NCI-H460 (cell line): Measurements from ENCODE around the gene TBKBP1. TPM values are rescaled to one million over a fixed set of nuclear protein-coding genes. Genes with fewer than 3 reads are reported as not detected.
"Not testable (repeated sequence)": the region's sequence is repeated elsewhere in the genome, so short reads cannot be mapped to it uniquely, and the experiment has no call there.

ENCODE experiments used
- DNase-seq: peaks from one replicate; pipeline ENCODE4 v3.0.0-alpha.2; 2016; ENCODE audit warnings: low read depth; ENCODE audit errors: extremely low read depth
- total RNA-seq: library from RNA; depleted of rRNA; stranded (reverse); fragments of >200 nt; shearing (Covaris generic); gene quantifications from 2 replicates; pipeline ENCODE4 v1.2.3, GENCODE V29; 2014

Gene TBKBP1
- total RNA-seq, 1 experiment from 2014 or later: 5.3 TPM

DNA sequence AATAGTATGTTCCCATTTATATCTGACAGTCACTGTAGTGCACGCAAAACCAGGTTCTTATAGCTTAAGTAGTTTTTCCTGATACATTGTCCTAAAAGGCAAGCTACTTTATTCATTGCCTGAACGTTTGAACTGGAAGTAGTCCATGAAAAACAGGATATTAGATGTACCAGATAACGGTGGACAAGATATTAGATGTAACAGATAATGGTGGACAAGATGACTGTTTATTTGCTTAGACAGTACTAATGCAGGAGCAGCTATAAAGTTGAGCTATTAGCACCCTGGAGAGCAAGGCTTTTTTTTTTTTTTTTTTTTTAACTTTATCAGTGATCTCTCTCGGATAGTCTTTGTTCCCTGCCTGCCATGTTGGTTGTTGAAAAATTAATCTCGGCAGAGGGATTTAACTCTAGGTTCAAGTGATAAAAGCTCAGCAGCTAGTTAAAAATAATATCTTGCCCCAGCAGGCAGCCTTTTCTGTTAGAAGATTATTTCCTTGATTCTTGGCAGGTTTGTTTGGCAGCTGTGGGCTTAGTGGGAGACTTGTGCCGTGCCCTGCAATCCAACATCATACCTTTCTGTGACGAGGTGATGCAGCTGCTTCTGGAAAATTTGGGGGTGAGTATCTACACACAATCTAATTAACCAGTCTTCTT, 17.3 kb upstream of the TBKBP1 start:
- no peak for DNase-seq

DNA sequence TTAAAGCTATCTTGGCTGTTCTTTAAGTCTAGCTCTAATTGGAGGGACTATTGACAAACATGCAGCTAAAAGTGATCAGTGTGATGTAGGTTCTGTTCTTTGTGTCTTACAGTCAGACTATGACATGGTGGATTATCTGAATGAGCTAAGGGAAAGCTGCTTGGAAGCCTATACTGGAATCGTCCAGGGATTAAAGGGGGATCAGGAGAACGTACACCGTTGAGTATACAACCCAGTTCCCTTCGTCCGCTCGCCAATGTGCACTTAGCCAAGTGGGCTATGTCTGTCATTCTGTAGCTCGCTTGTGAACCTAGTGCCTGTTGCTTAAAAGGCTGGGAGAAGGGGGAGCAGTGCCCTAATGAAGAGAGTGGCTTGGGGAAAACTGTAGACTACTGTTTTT, 15.8 kb upstream of the TBKBP1 start:
- DNase-seq: no peak

DNA sequence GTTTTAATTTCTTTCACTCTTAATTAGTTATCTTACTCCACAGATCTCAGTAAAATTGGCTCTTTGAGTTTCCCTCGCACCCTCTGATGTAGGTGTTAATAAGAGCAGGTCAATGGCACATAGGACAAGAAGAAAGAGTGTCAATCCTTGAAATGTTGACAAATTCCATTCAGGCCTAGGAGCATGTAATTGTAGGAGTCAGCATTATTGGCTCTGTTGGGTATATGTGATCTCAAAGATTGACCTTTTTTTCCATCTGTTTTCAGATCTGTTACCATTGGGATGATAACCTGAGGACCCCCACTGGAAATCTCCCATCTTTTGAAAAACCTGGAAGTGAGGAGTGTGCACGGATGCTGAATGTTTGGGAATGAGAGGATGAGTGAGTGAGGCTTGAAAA, 11.8 kb upstream of the TBKBP1 start:
- no peak for DNase-seq

DNA sequence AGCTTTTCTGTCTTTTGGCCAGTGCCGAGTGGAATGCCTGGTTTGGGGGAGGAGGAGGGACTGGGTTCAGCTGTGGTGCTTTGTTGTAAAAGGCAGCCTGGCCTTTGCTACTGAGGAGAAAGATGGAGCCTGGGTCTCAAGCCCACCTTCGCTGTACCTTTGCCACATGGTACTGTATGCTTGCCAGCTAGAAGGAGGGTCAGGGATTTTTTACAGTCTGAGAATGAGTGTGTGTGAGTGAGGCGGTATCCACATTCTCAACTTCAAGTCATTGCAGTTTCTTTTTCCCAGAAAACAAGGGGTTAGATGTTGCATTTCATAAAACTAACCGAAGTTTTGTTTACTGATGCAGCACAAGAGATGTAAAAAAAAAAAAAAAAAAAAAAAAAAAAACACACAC, 11.2 kb upstream of the TBKBP1 start:
- not testable (repeated sequence) for DNase-seq

DNA sequence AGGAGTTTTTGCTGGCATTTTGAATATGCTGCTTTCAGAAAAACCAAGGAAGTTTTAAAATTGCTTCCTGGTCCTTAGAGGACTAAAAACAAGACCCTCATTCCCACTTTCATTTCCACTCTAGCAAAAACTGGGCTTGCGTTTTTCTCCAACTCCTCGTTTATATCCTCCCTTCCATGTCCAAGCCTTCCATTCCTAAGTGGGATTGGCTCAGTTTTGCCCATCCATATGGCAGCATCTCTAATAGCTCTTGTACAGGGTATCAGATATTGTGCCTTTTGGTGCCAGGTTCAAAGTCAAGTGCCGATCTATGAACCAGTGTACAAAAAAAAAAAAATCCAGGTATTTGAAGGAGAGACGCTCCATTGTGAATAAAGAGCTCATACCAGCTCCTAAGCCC, 9.9 kb upstream of the TBKBP1 start:
- DNase-seq: no peak

DNA sequence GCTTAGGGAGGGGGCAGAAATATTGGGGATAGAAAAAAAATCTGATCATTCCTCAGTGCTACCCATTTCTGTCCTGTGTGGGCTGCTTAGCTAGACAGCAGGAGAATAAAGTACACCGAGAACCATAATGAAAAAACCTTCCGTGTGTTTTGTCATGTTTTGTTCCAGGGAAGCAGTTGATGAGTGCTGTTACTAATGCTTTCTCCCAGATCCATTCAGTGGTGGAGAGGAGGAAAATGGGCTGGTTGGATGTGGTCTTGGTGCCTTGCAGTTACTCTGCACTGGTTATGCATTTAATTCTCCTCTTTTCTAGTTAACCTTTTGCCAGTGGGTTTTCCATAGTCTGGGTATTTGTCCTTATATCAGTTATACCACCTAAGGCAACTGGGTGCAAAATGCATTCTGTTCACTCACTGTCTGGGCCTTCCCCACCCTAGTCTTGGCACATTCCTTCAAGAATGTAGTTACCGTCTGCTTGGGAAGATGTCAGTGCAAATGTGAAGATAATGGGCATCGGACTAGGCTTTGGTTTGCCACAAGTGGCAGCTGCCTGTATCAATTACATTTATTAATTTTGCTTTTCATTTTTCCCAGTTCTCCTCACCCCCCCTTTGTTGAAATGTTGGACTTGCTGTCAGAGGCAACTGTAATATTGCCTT, 9.3 kb upstream of the TBKBP1 start:
- DNase-seq: no peak

DNA sequence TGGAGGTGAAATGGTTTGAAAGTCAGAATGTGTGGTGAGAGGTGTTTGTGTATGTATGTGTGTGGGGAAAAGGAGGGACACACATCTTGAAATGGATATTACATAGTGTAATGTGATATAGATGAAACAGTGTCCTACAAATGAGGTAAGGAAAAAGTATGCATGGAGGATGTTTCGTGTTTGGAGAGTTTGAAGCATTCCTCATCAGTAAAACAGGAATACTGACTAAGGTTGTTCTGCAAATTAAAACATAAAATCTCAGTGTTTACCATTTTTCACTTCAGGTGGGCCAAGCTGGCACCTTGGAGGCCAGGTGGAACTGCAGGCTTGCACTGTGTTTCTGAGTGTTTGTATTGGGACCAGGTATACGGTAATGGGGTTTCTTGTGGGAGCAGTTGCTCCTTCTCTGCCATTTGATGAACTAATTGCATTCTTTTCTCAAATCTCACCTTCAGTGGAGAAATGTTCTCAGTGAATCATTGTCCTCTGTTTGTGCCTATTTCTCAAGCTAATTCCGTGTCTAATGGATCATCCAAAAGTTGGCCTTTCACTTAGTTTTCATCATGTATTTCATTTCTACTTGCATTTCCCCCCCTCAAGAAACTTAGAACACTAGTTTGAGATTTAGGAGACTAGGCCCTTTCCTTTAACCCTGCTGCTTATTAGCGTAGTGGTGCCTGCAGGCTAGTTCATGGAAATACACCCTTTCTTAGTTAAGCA, 8.2 kb upstream of the TBKBP1 start:
- DNase-seq: no peak

DNA sequence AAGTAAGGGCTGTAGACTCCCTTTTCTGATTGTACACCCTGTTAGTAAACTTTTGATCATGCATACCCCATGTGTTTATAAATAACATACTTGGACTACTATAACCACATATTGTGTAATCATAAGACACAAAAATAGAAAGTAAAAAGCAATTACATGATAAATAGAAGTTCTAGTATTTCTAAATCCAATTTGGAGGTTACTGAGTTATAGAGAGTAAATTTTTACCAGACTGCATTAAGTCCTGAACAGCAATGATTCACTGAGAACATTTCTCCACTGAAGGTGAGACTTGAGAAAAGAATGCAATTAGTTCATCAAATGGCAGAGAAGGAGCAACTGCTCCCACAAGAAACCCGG, 7.7 kb upstream of the TBKBP1 start:
- DNase-seq: no peak

DNA sequence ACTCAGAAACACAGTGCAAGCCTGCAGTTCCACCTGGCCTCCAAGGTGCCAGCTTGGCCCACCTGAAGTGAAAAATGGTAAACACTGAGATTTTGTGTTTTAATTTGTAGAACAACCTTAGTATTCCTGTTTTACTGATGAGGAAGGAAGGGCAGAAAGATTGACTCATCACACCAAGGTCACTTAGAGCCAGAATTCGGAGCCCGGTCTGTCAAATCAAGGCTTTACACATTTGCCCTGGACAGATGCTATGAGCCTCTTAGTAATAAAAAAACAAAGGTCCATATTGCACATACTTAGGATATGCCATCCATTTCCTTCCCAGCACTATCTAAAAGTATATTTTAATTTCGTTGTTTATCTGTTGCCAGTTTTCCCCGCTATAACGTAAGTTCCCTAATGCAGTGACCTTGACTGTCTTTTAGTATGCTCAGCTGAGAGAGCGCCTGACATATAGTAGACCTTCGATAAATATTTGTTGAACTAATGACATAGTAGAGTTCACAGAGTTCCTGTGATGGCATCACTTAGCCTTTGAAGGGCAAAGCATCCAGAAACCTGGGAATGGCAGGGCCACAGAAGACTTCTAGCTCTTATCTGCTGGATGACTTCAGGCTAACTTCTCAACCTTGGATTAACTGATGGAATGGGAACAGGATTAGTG, 7.2 kb upstream of the TBKBP1 start:
- no peak for DNase-seq

DNA sequence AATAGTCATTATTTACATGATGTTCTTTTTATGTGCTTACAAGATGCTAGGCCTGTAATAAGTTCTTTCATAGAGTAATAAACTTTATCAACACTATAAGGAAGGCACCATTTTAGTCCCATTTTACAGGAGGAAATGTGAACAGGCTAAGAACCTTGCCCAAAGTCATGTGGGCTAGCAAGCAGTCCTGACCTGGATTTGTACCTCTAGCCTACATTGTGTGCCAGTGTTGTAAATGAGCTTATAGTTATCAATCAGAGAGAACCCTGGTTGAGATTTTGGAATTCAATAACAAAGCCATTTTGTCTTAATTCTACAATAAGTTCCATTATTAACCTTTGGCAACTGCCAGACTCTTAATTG, 6.7 kb upstream of the TBKBP1 start:
- DNase-seq: no peak

DNA sequence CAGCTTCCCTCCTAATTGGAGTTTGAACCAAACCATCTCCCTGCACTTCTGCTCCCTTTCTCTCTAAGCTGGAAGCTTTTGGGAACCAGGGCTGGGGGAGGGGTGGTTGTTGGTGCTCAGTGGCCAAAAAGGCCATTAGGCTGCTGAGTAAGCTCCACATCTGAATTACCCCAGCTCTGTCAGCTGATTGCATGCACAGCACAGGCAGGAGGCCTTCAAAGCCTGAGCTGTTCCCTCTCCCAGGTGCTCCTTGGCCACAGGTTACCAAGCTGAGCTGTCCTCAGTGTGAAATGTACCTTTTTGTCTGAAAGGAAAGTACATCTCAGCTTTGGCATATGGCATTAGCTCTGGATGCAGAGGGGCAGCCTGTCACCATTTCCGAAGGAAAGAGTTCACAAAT, 6.2 kb upstream of the TBKBP1 start:
- no peak for DNase-seq

DNA sequence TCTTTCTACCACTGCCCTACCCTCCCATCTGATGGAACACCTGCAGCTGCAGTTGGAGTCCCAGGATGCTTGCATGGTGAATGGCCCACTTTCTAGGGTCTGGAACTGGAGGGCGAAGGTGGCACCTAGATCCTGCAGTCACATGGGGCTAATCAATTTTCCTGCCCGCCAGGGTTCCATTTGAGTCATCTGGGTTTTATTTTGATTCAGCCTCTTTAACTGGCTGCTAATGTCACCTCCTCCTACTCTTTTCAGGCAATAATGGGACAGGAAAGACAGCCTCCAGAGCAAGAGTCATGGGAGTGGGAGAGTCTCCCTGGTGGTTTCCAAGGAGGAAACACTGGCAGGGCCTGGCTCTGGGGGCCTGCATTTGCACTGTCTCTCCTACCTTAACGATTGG, 3.8 kb upstream of the TBKBP1 start:
- DNase-seq: no peak

DNA sequence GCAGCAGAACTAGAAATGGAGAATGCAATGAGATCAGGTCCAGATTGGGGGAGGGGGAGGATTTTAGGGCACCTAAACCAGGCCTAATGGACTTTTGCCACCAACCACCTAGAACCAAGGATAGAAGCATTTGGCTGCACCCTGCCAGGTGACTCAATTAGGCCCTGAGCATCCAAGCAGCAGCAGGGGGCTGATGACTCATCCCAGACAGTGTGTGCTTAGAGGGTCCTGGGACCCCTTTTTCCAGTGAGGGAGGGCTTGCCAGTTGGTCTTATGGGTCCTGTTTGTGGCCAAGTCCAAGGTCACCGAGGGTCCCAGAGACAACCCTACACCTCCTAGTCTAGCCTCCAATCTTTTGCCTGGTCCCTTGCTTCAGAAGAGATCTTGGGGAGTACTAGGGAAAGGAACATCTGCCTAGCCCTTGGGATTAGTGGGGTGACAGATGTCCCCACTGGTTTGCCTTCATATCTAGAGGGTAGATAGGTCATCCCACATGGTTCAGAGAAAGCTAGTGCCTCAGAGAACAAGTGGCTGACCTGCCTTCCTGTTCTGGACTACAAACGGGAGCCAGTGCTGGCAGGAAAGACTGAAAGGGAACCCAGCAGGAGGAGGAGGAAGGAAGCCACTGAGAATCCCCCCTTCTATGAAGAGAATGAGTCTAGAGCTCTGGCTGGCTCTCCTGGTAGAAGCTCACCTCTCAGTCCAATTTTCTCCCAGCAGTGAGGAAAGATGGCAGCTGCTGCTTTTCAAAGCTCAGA, 1.6 kb upstream of the TBKBP1 start:
- no peak for DNase-seq

DNA sequence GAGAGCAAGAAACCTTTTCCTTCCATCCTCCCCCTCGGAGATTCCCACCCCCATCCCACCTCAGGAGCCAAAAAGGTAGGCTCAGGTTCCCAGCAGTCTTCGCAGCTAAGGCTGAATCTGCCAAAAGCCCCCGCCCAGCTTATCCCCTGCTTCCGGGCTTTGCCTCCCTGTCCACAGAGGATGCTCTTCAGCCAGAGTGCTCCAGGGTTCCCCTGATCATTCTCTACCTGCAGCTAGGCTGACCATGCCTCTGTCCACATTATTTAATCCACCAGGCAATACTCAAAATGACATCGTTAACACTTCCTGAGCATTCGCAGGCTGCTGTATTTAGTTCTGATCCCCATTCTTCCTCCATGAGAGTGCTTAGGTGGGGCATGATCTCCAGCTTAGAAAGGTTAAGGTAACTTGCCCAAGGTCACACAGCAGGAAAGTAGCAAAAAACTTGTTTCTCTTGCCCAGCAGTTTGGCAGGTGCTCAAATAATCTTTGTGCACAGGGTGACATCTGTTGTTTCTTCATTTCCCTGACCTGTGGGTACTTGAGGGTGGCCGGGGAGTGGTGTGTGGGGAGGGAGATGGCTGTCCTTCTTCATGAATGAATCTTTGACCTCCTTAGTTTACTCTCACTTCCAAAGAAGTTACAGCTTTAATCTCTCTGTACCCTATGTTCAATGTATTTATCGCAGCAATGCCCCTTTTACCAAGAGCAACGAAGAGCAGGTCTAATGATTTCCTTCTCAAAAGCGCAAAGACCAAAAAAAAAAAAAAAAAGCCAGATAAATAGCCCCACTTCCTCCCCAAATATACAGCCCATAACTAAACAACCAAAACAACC, 848 bp upstream of the TBKBP1 start:
- DNase-seq: no peak

DNA sequence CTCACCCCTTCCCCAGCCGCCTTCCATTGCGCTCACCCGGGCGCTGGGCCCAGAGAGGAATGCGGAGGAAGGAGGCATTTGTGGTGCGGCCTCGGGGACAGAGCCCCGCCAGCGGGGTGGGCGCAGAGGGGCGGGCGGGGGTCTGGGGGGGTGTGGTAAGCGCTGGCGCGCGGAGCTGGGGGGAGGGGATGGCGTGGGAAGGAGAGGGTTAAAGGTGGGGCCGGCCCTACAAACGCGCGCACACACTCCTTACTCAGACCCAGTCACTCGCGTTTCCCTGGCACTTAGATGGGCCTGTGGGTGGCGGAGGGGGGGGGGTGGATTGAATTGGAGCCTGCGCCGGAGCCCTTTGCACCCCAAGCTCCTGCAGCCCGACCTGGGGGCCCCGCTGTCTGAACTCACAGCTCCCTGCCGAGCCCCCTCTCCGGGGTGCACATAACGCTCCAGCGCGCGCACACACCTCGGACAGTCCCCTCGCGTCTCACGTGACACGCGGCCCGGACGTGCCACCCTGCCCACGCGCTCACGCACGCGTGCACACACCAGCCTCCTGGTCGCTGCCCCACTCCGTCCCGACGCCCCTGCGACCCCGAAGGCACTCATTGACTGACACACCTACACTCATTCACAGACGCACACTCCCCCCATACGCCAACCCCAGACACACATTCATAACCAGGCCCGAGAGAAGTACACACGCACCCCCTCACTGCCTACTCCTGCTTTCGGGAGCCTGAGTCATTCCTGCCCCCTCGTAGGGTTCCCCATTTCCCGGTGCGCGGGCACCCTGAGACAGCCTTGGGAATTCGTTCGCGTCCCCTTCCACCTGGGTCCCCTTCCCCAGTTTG, 844 bp downstream of the TBKBP1 start:
- DNase-seq: no peak

DNA sequence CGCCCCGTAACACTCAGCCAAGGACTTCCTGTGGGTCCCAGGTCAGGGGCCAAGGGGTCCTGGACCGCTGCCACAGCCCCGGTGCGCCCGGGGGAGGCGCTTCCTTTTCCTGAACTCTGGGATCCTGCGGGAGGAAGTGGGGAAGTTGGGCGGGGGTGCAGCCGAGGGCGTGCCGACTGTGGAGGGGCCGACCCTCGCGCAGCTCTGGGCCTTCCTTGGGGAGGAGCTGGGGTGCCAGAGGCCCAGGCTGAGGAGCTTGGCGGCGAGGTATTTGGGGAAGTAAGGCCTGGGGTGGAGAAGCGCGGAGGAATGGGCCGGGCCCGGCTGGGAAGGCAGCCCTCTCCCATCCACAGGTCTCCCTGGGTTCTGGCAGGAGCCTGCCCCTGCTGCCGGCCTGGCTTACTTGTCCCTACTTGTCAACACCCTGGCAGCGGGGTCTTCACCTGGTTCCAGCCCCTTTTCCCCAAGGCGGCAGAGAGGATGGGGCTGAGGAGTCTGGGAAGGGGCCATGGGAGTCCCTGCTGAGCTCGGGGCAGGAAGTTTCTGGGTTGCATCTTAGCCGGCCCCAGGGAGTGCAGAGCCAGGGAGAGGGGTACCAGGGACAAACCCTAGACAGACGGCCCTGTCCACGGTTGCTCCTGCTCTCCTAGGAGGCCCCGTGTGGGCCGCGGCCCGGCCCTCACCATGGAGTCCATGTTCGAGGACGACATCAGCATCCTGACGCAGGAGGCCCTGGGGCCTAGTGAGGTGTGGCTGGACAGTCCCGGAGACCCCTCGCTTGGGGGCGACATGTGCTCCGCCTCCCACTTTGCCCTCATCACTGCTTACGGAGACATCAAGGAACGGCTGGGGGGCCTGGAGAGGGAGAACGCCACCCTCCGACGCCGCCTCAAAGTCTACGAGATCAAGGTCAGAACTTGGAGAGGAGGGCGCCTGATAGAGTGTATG, 1.7 kb downstream of the TBKBP1 start:
- DNase-seq: no peak

DNA sequence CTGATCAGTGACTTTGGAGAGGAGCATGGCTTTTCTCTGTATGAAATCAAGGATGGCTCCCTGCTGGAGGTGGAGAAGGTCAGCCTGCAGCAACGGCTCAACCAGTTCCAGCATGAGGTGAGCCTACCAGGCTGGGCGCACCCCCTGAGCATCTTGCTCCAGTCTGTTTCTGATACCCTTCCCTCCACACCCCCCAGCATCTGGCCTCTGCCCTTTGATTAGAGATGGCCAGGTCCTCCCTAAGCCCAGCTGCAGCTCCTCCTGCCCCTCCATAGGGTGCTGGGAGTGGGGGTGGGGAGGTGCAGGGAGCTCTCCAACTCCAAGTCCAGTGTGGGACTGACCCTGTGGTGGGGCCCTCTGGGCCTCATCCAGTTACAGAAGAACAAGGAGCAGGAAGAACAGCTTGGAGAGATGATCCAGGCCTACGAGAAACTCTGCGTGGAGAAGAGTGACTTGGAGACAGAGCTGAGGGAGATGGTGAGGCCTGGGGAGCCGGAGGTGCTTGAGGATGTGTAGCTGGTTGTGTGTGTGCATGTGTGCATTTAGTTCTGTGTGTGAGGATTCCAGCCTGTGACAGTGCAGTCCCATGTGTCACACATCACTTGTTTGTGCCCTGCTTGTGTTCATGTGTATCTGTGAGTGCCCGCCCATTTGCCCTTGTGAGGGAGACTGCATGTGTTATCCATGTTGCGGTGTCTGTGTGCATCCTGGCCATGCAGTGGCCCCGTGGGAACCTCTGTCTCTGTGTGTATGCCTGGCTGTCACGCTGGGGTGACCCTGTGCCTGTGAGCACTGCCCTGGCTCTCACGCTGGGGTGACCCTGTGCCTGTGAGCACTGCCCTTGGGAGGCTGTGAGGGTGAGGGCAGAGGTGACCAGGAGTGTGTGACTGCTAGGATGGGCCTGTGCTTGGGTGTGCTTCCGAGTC, 3.0 kb downstream of the TBKBP1 start:
- no peak for DNase-seq
